GM18867 (cell line): ENCODE data around the gene C2.
"Not testable (repeated sequence)": the region's sequence is repeated elsewhere in the genome, so short reads cannot be mapped to it uniquely, and the experiment has no call there.

ENCODE experiments used
- ATAC-seq: cut with Tn5 transposase; IDR thresholded peaks from one replicate; pipeline ENCODE4 v1.9.1; 2021; ENCODE audit warnings: mild to moderate bottlenecking, moderate library complexity; ENCODE audit not compliant: unreplicated experiment

C2 gene

DNA sequence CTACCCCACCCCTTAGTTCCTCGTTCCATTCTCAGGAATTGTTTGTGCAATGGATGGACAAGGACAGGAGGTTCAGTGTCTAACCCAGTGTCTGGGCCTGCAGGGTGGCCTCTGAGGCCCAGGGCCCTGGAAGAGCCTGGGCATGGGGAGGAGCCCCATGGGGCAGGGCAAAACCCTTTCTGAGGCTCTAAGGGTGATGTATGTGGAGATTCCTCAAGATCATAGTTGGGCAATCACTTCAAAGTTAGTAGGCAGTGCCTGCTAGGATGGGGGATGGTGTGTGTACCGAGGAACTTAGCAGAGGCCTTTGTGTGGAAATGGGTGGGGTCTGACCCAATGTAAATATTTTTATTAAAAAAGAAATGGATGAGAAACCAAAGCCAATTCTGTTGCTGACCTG, 6.7 kb upstream of the C2 start:
- ATAC-seq, result no peak

DNA sequence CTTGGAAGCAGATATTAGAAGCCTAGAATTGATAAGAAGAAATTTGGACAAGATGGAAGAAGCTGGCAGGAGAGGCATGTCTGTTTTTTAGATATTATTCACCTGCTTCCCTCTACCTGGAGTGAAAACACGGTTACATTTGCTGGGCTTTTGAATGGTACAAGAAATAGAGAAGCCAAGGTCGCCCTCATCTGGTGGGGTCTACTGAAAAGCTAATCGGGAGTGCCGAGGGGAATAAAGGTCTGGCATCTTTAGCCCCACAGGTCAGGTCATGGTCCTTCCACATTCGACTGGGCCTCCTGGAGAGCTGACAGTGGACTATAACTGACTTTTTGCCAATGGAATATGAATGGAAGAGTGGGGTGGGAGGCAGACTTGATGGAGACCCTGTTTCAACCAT, 4.6 kb upstream of the C2 start:
- ATAC-seq, result no peak

DNA sequence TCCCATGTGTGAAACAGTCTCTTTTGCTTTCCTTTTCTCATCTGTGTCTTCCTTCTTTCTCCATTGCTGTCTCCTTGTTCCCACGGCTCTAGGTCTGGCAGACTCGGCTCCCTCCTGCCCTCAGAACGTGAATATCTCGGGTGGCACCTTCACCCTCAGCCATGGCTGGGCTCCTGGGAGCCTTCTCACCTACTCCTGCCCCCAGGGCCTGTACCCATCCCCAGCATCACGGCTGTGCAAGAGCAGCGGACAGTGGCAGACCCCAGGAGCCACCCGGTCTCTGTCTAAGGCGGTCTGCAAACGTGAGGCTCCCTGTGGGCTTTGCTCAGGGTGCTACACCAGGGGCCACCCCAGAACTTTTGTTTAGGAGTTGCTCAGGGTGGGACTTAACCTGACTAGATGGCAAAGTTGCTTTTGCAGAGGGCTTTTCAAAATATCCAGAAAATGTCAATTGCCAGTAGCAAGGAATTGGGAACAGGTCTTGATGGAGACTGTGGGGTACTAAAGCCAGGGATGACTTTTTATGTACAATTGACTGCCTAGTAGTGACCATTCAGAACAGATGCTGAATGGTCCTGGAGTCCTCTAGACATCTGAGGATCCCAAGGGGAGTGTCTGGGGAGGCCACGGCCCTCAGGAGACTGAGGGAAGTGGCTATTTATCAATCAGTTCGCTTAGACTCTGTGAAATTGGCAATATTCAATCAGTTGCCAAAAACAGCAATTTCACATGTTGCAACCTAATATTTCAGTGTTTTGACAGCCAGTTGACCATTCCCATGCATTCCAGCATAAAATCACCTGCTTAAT, 550 bp downstream of the C2 start:
- ATAC-seq, result no peak

DNA sequence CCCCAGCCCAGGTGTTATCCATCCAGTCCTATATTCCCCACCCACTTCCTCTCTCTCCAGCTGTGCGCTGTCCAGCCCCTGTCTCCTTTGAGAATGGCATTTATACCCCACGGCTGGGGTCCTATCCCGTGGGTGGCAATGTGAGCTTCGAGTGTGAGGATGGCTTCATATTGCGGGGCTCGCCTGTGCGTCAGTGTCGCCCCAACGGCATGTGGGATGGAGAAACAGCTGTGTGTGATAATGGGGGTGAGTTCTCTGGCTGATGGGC, 1.1 kb downstream of the C2 start:
- no peak for ATAC-seq

DNA sequence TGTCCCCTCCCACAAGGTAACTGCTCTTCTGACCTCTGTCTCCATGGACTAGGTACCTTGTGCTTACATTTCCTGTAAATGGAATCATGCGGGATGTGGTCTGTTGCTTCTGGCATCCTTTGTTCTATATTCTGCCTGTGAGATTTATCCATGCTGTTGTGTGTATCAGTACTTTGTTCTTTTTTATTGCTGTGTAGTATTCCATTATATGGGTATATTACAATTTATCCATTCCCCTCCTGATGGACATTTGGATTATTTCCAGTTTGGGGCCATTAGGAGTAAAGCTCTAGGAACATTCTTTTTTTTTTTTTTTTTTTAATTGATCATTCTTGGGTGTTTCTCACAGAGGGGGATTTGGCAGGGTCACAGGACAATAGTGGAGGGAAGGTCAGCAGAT, 3.4 kb downstream of the C2 start:
- ATAC-seq, result no peak

DNA sequence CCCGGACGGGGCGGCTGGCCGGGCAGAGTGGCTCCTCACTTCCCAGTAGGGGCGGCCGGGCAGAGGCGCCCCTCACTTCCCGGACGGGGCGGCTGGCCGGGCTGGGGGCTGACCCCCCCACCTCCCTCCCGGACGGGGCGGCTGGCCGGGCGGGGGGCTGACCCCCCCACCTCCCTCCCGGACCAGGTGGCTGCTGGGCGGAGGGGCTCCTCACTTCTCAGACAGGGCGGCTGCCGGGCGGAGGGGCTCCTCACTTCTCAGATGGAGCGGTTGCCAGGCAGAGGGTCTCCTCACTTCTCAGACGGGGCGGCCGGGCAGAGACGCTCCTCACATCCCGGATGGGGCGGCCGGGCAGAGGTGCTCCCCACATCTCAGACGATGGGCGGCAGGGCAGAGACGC, 4.6 kb downstream of the C2 start:
- not testable (repeated sequence) for ATAC-seq

DNA sequence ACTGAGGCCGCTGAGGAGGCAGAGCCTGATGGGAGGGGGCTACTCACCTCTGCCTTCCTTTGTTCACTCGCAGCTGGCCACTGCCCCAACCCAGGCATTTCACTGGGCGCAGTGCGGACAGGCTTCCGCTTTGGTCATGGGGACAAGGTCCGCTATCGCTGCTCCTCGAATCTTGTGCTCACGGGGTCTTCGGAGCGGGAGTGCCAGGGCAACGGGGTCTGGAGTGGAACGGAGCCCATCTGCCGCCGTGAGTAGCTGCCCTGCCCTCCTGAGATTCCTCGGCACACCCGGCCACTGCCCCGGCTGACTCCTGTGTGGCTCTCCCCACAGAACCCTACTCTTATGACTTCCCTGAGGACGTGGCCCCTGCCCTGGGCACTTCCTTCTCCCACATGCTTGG, 6.0 kb downstream of the C2 start:
- no peak for ATAC-seq

DNA sequence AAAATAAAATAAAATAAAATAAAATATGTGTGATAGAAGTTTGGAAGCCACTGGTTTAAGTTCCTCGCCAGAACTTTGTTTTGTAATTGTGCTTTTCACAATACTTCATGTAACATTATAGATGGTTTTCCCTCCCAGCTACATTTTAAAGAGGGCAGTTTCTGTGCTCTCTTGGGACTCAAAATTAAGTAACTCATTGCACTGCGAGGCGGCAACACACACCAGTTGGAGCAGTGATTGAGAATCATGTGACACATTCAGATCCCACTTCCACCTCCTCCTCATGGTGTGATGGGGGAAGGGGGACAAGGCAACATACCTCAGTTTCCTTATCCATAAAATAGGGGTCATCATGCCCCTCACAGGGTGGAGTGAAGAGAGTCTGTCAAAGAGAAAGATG, 7.5 kb downstream of the C2 start:
- ATAC-seq, result no peak

DNA sequence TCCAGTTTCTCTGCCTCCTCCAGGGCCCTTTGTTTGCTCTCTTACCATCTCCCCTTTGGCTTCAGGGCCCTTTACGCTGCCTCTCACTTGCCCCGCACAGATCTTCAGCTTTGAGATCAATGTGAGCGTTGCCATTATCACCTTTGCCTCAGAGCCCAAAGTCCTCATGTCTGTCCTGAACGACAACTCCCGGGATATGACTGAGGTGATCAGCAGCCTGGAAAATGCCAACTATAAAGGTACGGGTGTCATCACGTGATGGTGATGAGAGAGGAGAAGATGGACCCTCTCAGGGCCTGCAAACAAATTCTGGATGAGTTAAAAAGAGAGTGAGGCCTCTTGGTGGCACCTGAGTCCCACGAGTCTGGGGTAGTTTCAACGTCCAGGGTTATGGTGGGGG, 8.3 kb downstream of the C2 start:
- ATAC-seq, result no peak

DNA sequence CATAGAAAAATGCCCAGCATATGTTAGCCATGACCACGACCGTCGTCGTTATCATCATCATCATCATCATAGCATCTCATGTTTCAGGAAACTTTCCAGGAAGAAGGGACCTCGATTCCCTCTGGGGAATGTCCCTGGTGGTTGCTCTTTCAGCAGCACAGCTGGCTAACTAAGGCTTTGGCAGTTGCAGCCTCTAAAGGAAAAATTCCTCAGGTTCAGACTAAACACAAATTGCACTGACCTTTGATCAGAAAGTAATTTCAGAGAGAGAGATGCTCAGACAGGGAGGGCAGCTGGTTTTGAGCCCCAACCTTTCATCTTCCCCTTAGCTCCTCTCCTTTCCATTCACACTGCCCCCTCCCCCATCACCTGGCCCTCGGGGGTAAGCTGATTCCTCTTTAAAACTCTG, 12.7 kb downstream of the C2 start:
- no peak for ATAC-seq

DNA sequence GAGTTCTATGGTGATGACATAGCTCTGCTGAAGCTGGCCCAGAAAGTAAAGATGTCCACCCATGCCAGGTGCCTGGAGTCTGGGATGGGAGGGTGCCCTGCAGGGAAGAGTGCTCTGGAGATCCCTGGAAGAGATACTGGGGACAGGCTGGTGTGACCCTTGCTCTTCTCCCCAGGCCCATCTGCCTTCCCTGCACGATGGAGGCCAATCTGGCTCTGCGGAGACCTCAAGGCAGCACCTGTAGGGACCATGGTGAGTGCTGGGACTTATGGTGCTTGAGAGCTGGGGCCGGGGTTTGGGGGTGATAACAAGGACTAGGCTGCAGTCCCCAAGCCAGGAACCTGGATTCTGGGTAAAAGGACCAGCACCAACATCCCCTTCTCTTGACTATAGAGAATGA, 16.2 kb downstream of the C2 start:
- ATAC-seq, result no peak

DNA sequence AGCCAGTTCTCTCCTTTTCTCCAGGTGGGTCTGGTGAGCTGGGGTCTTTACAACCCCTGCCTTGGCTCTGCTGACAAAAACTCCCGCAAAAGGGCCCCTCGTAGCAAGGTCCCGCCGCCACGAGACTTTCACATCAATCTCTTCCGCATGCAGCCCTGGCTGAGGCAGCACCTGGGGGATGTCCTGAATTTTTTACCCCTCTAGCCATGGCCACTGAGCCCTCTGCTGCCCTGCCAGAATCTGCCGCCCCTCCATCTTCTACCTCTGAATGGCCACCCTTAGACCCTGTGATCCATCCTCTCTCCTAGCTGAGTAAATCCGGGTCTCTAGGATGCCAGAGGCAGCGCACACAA, 17.6 kb downstream of the C2 start:
- no peak for ATAC-seq

DNA sequence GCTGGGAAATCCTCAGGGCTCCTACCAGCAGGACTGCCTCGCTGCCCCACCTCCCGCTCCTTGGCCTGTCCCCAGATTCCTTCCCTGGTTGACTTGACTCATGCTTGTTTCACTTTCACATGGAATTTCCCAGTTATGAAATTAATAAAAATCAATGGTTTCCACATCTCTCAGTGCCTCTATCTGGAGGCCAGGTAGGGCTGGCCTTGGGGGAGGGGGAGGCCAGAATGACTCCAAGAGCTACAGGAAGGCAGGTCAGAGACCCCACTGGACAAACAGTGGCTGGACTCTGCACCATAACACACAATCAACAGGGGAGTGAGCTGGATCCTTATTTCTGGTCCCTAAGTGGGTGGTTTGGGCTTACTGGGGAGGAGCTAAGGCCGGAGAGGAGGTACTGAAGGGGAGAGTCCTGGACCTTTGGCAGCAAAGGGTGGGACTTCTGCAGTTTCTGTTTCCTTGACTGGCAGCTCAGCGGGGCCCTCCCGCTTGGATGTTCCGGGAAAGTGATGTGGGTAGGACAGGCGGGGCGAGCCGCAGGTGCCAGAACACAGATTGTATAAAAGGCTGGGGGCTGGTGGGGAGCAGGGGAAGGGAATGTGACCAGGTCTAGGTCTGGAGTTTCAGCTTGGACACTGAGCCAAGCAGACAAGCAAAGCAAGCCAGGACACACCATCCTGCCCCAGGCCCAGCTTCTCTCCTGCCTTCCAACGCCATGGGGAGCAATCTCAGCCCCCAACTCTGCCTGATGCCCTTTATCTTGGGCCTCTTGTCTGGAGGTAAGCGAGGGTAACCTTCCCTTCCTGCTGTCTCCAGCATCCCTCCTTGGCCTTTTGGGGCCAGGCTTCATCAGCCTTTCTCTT, 18.2 kb downstream of the C2 start, which contains the start of gene CFB:
Gene CFB, plus strand, starts transcription at position 589 of the 863 bp plus-strand sequence. Its CDS starts 127 bp downstream, at position 716.
- ATAC-seq, result no peak

DNA sequence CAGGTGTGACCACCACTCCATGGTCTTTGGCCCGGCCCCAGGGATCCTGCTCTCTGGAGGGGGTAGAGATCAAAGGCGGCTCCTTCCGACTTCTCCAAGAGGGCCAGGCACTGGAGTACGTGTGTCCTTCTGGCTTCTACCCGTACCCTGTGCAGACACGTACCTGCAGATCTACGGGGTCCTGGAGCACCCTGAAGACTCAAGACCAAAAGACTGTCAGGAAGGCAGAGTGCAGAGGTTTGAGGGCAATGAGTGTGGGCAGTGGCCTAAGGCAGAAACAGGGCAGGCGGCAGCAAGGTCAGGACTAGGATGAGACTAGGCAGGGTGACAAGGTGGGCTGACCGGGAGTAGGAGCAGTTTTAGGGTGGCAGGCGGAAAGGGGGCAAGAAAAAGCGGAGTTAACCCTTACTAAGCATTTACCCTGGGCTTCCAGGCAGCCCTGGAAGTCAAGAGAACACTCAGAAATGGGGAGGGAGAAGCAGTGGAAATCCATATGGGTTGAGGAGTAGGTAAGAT, 18.9 kb downstream of the C2 start:
- ATAC-seq, result no peak

DNA sequence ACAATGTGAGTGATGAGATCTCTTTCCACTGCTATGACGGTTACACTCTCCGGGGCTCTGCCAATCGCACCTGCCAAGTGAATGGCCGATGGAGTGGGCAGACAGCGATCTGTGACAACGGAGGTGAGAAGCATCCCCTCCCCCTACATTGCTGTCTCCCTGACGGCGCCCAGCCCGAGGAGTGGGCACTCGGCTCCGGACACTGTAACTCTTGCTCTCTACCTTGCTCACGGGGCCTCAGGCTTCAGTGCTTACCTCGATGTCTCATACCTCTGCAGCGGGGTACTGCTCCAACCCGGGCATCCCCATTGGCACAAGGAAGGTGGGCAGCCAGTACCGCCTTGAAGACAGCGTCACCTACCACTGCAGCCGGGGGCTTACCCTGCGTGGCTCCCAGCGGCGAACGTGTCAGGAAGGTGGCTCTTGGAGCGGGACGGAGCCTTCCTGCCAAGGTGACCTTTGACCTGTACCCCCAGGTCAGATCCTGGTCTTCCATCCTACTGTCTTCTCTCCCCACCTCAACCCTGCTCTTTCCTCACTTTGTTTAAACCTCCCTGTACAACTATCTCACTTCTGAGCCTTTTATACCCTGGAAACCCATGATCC, 19.7 kb downstream of the C2 start:
- no peak for ATAC-seq

DNA sequence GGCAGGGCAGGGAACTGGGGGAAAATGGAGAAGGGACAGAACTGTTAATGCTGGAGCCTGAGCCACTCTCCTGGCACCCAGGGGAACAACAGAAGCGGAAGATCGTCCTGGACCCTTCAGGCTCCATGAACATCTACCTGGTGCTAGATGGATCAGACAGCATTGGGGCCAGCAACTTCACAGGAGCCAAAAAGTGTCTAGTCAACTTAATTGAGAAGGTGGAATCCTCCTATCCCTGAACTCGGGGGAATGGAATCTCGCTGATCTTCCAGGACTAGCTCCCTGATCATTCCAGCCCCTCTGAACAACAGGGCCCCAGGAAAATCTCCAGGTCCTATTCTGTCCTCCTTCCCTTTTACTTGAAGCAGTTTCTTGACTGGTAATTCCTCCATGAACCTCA, 20.3 kb downstream of the C2 start:
- no peak for ATAC-seq

DNA sequence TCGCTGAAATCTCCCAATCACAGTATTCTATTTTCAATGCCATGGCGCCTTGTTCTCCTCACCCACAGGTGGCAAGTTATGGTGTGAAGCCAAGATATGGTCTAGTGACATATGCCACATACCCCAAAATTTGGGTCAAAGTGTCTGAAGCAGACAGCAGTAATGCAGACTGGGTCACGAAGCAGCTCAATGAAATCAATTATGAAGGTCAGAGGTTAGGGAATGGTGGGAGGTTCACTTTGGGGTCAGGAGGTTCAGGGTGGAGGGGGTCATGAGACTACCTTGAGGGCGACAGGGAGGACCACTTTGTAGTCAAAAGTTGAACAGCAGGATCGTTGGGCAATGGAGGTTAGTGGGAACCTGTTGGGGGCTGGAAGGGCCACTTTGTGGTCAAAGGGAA, 20.8 kb downstream of the C2 start:
- no peak for ATAC-seq

DNA sequence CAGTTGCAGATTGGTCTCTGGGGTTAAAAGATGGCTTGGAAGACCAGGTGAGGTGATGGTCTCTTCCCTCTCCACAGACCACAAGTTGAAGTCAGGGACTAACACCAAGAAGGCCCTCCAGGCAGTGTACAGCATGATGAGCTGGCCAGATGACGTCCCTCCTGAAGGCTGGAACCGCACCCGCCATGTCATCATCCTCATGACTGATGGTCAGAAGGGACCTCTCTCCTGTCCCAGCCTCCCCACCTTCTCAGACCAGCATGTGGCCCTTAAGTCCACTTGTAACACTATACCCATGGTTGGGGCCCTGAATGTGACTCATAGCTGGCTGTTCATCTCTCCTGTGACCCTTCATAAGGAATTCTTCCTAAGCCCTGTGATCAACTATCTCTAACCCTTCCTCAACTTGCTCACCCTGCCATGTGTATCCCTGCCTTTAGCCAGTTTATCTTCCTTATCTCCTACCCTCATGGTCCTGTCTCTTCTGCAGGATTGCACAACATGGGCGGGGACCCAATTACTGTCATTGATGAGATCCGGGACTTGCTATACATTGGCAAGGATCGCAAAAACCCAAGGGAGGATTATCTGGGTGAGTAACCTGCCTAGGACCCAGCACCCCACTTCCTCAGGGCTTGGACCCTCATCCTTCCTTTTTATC, 21.4 kb downstream of the C2 start:
- ATAC-seq, result no peak

DNA sequence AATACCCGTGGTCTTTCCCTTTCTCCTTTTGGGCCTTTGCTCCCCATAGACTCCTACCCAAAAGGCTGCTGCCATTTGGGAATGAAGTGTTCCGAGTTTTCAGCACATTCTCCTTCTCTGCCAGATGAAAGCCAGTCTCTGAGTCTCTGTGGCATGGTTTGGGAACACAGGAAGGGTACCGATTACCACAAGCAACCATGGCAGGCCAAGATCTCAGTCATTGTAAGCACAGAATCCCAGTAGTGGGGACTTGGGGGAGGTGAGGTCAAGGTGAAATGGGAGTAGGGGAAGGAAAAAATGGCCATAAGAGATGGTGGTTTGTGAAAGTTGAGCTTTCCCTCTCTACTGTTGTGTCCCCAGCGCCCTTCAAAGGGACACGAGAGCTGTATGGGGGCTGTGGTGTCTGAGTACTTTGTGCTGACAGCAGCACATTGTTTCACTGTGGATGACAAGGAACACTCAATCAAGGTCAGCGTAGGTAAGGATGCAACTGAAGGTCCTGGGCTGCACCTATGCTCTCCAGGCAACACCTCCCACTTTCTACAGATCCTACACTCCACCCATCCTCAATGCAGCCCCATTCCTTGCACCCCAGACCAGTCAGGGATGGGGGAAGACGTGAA, 22.5 kb downstream of the C2 start:
- no peak for ATAC-seq

DNA sequence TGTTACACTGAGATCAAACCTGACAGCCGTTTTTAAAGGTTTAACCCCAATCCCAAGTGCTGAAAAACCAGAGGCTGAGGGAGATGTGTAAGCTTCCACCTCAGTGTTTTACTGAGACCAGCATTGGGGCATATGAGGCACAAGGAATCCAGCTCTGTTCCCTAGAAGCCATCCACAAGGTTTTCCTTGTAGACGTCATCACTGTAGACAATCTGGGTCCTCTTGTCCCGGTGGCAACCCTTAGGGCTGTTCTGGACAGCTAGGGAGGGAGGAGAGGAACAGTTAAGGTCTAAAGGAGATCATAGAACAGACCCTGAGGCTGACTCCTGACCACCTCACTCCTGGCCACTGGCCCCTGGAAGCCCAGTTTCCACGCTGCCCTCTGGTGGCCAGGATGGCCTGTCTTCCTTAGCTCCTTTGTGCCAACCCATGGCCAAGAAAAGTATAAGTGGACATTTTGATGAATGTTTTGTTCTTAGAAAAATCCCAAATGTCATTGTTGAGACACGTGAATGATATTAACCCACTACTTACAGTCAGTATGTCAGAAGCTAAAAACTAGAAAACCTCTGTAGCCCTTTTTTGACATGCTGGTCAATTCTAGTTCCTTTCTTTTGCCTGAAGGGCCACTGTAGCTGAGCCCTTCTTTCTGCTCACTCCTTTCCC, 24.8 kb downstream of the C2 start:
- ATAC-seq, result no peak
